GM23338 (cell line): ENCODE measurements around the gene GLG1.

Experiments
- CTCF ChIP-seq, 2 experiments: fragments of 200-600 bp in 1 of 2; sonication (generic) in 1 of 2; conservative IDR thresholded peaks; 2 replicates each; pipeline versions ENCODE4 v1.5.1 to v1.6.1; 2016 to 2017; ENCODE audit warnings: antibody characterized with exemption in 2 of 2, low read depth in 2 of 2, mild to moderate bottlenecking in 2 of 2, moderate library complexity in 1 of 2
- EZH2 ChIP-seq: fragments of 200-600 bp; sonication (generic); IDR thresholded peaks from one replicate; pipeline ENCODE4 v1.8.0; 2017; ENCODE audit warnings: antibody characterized with exemption, mild to moderate bottlenecking, low read depth; ENCODE audit not compliant: unreplicated experiment
- NANOG ChIP-seq: IDR thresholded peaks from 2 replicates; pipeline ENCODE4 v1.6.1; 2016; ENCODE audit warnings: antibody characterized with exemption, borderline replicate concordance
- POLR2AphosphoS5 ChIP-seq: IDR thresholded peaks from 2 replicates; pipeline ENCODE4 v1.6.1; 2016; ENCODE audit warnings: antibody characterized with exemption, low read depth
- REST ChIP-seq: IDR thresholded peaks from one replicate; pipeline ENCODE4 v1.6.1; 2018; ENCODE audit warnings: antibody characterized with exemption; ENCODE audit not compliant: unreplicated experiment

GRCh38 chr16:74446866-74447265, 160.0 kb downstream of the GLG1 start:
- TF ChIP-seq POLR2AphosphoS5 (no peak), CTCF (conservative IDR thresholded peaks at IDR 0.05; ENCODE audit: low read depth in 2 of 2) (no peak), REST (no peak), NANOG (no peak), EZH2 (no peak)
